Activated effector memory CD4-positive, alpha-beta T cell treated with anti-CD3 and anti-CD28 coated beads, Interleukin-2, amount 50 U/mL, for 16 hours (primary cell): Measurements from ENCODE around the gene NPTXR.
"Not testable (repeated sequence)": the region's sequence is repeated elsewhere in the genome, so short reads cannot be mapped to it uniquely, and the experiment has no call there.

ENCODE experiments used
- DNase-seq: peaks from one replicate; pipeline ENCODE4 v3.0.0-alpha.2; 2020

Gene NPTXR

GRCh38 chr22:38830026-38830844 is 13.6 kb downstream of the NPTXR start:
- no peak for DNase-seq

GRCh38 chr22:38829485-38829884 is 14.3 kb downstream of the NPTXR start:
- DNase-seq = no peak

- DNase-seq = no peak
Observed at GRCh38 chr22:38828616-38829205, 15.1 kb downstream of the NPTXR start.

- DNase-seq = no peak
Observed at GRCh38 chr22:38828191-38828590, 15.6 kb downstream of the NPTXR start.

GRCh38 chr22:38827510-38827909 is 16.3 kb downstream of the NPTXR start:
- no peak for DNase-seq

GRCh38 chr22:38826801-38827200 is 17.0 kb downstream of the NPTXR start:
- DNase-seq = no peak

GRCh38 chr22:38826386-38826785 is 17.4 kb downstream of the NPTXR start:
- DNase-seq = no peak

- peak; percentile 72 for DNase-seq
Observed at GRCh38 chr22:38824585-38824984, 19.2 kb downstream of the NPTXR start.

- DNase-seq = no peak
Observed at GRCh38 chr22:38823637-38824036, 20.2 kb downstream of the NPTXR start.

GRCh38 chr22:38823076-38823475 is 20.8 kb downstream of the NPTXR start:
- DNase-seq = no peak

GRCh38 chr22:38820020-38820419 is 23.8 kb downstream of the NPTXR start:
- no peak for DNase-seq

GRCh38 chr22:38819387-38819940 is 24.4 kb downstream of the NPTXR start:
- no peak for DNase-seq

- DNase-seq = no peak
Observed at GRCh38 chr22:38817196-38817595, 26.6 kb downstream of the NPTXR start.

GRCh38 chr22:38815842-38816241 is 28.0 kb downstream of the NPTXR start:
- no peak for DNase-seq

- no peak for DNase-seq
Observed at GRCh38 chr22:38811241-38811640, 32.6 kb downstream of the NPTXR start.

- DNase-seq = not testable (repeated sequence)
Observed at GRCh38 chr22:38805041-38805593, 38.7 kb downstream of the NPTXR start.

GRCh38 chr22:38802671-38803121 is 41.1 kb downstream of the NPTXR start:
- no peak for DNase-seq

- no peak for DNase-seq
Observed at GRCh38 chr22:38799265-38800002, 44.4 kb downstream of the NPTXR start.

GRCh38 chr22:38798496-38798895 is 45.3 kb downstream of the NPTXR start:
- no peak for DNase-seq

- no peak for DNase-seq
Observed at GRCh38 chr22:38796262-38796957, 47.4 kb downstream of the NPTXR start.

- DNase-seq = no peak
Observed at GRCh38 chr22:38795569-38795968, 48.3 kb downstream of the NPTXR start.

- DNase-seq = peak; percentile 96
Observed at GRCh38 chr22:38793721-38794466, 49.9 kb downstream of the NPTXR start, which contains the start of gene DNAL4. Gene DNAL4, minus strand, starts transcription at chr22:38794143. Its CDS starts 11,412 bp downstream, at chr22:38782731.
